OCI-LY7 (cell line): ENCODE data around the gene TBC1D5.

ENCODE experiments used
- EZH2phosphoT487 ChIP-seq: fragments of 200-600 bp; sonication (generic); IDR thresholded peaks from 2 replicates; pipeline ENCODE4 v1.6.1; 2018; ENCODE audit warnings: low read depth, borderline replicate concordance, mild to moderate bottlenecking, mixed run types, antibody characterized with exemption, low read length, moderate library complexity, mixed read lengths
- TF ChIP-seq, protein P1 (sequence below): fragments of 200-600 bp; sonication (generic); conservative IDR thresholded peaks from 2 replicates; pipeline ENCODE4 v1.5.1; 2014; ENCODE audit warnings: mild to moderate bottlenecking, antibody characterized with exemption, low read length, moderate library complexity, mixed read lengths

DNA sequence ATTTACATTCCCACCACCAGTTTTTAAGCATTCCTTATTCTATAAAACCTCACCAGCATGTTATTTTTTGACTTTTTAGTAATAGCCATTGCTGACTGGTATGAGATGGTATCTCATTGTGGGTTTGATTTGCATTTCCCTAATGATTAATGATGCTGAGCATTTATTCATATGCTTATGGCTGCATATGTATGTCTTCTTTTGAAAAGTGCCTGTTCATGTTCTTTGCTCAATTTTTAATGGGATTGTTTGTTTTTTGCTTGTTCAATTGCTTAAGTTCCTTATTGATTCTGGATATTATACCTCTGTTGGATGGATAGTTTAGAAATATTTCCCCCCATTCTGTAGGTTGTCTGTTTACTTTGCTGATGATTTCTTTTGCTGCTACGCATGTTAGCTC is 16.1 kb downstream of the TBC1D5 start:
- TF ChIP-seq, protein P1, sequence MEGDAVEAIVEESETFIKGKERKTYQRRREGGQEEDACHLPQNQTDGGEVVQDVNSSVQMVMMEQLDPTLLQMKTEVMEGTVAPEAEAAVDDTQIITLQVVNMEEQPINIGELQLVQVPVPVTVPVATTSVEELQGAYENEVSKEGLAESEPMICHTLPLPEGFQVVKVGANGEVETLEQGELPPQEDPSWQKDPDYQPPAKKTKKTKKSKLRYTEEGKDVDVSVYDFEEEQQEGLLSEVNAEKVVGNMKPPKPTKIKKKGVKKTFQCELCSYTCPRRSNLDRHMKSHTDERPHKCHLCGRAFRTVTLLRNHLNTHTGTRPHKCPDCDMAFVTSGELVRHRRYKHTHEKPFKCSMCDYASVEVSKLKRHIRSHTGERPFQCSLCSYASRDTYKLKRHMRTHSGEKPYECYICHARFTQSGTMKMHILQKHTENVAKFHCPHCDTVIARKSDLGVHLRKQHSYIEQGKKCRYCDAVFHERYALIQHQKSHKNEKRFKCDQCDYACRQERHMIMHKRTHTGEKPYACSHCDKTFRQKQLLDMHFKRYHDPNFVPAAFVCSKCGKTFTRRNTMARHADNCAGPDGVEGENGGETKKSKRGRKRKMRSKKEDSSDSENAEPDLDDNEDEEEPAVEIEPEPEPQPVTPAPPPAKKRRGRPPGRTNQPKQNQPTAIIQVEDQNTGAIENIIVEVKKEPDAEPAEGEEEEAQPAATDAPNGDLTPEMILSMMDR = no peak
- TF ChIP-seq EZH2phosphoT487 = no peak
